ENCODE measurements around the gene HAO2. TPM values are rescaled to one million over a fixed set of nuclear protein-coding genes. Genes with fewer than 3 reads are reported as not detected.

HAO2 gene
- total RNA-seq, 2 donors from 2014 or later = not detected

Other genes with a start within 250 kb of the HAO2 start
- 10 to 100 TPM; 14.3 to 17.1 TPM for gene WARS2, start 228.1 kb upstream of the HAO2 start, total RNA-seq
- not detected for gene HSD3B2, start 46.4 kb downstream of the HAO2 start, total RNA-seq
- gene HSD3B1, start 138.4 kb downstream of the HAO2 start, total RNA-seq = not detected

Data from natural killer cell treated with Interleukin-12 subunit alpha and Interleukin-12 subunit beta and Interleukin-15 and Interleukin-18, amount 100 ng/mL, for 72 hours (primary cell).